Astrocyte (in vitro differentiated cells and primary cell): ENCODE data around the gene PHOSPHO1. TPM values are rescaled to one million over a fixed set of nuclear protein-coding genes. Genes with fewer than 3 reads are reported as not detected.

Source experiments
- DNase-seq: peaks from one replicate; pipeline ENCODE4 v3.0.0-alpha.2; 2010; ENCODE audit warnings: low read depth
- FAIRE-seq: peaks from 2 replicates; lab custom pipeline; 2011; peaks lifted over from hg19 to GRCh38; lab: Jason Lieb, UNC
- H2AFZ ChIP-seq: 2 replicates; pipeline ENCODE4 v1.6.0; 2012; ENCODE audit warnings: low read depth, low read length, inconsistent platforms
- H3K27ac ChIP-seq: 2 replicates; pipeline ENCODE4 v1.5.1; 2011; ENCODE audit warnings: low read depth, low read length, inconsistent platforms
- H3K27me3 ChIP-seq: 2 replicates; pipeline ENCODE4 v1.6.0; 2011; ENCODE audit warnings: low read length, inconsistent platforms; ENCODE audit not compliant: insufficient read depth
- H3K36me3 ChIP-seq: 2 replicates; pipeline ENCODE4 v1.5.1; 2011; ENCODE audit warnings: low read length, inconsistent platforms; ENCODE audit not compliant: insufficient read depth
- H3K4me1 ChIP-seq: 2 replicates; pipeline ENCODE4 v1.5.1; 2011; ENCODE audit warnings: low read length, inconsistent platforms; ENCODE audit not compliant: insufficient read depth
- H3K4me2 ChIP-seq: 2 replicates; pipeline ENCODE4 v1.6.0; 2012; ENCODE audit warnings: low read length, inconsistent platforms
- H3K4me3 ChIP-seq: 2 replicates; pipeline ENCODE4 v1.5.1; 2011; ENCODE audit warnings: low read depth, mild to moderate bottlenecking, low read length, inconsistent platforms; ENCODE audit not compliant: insufficient read depth
- H3K79me2 ChIP-seq: 2 replicates; pipeline ENCODE4 v1.6.0; 2012; ENCODE audit warnings: mild to moderate bottlenecking, low read length, inconsistent platforms; ENCODE audit not compliant: insufficient read depth
- H3K9ac ChIP-seq: 2 replicates; pipeline ENCODE4 v1.6.0; 2012; ENCODE audit warnings: mild to moderate bottlenecking, low read length, inconsistent platforms
- H3K9me3 ChIP-seq: 2 replicates; pipeline ENCODE4 v1.5.1; 2012; ENCODE audit warnings: low read depth, mild to moderate bottlenecking, low read length, inconsistent platforms; ENCODE audit not compliant: insufficient read depth
- H4K20me1 ChIP-seq: 2 replicates; pipeline ENCODE4 v1.6.0; 2012; ENCODE audit warnings: low read length, inconsistent platforms; ENCODE audit not compliant: insufficient read depth
- H3K27ac Mint-ChIP-seq: one replicate; pipeline ENCODE4 v1.8.0; 2021; ENCODE audit warnings: mild to moderate bottlenecking, mixed read lengths; ENCODE audit not compliant: unreplicated experiment
- H3K27me3 Mint-ChIP-seq: one replicate; pipeline ENCODE4 v1.8.0; 2021; ENCODE audit warnings: low read depth, mixed read lengths; ENCODE audit not compliant: unreplicated experiment
- H3K36me3 Mint-ChIP-seq: one replicate; pipeline ENCODE4 v1.8.0; 2021; ENCODE audit warnings: low read depth, mixed read lengths; ENCODE audit not compliant: unreplicated experiment
- H3K4me1 Mint-ChIP-seq: one replicate; pipeline ENCODE4 v1.8.0; 2021; ENCODE audit warnings: low read depth, mixed read lengths; ENCODE audit not compliant: unreplicated experiment
- H3K4me3 Mint-ChIP-seq: one replicate; pipeline ENCODE4 v1.8.0; 2021; ENCODE audit warnings: mild to moderate bottlenecking, moderate library complexity, mixed read lengths; ENCODE audit not compliant: unreplicated experiment
- H3K9me3 Mint-ChIP-seq: one replicate; pipeline ENCODE4 v1.8.0; 2021; ENCODE audit warnings: mild to moderate bottlenecking, mixed read lengths; ENCODE audit not compliant: unreplicated experiment
- CTCF ChIP-seq: IDR thresholded peaks from 2 replicates; pipeline ENCODE4 v1.5.1; 2011; ENCODE audit warnings: low read depth, mild to moderate bottlenecking, inconsistent platforms, low read length, moderate library complexity; ENCODE audit not compliant: insufficient read depth
- EZH2 ChIP-seq: IDR thresholded peaks from 2 replicates; pipeline ENCODE4 v1.6.1; 2012; ENCODE audit warnings: mild to moderate bottlenecking, low read length, inconsistent platforms; ENCODE audit not compliant: insufficient read depth
- total RNA-seq: library from RNA; stranded (reverse); gene quantifications from 2 replicates; pipeline ENCODE4 v1.2.1, GENCODE V29; 2021

The PHOSPHO1 gene
- total RNA-seq, 1 donor from 2014 or later: 0.95 TPM

- H3K27ac Mint-ChIP-seq: no peak overlapping the region
- FAIRE-seq: no peak
Measured at GRCh38 chr17:49258394-49258793, 27.8 kb upstream of the PHOSPHO1 start.

GRCh38 chr17:49255125-49255524 is 24.5 kb upstream of the PHOSPHO1 start:
- Mint-ChIP-seq H3K4me1 (no peaks in the 10 kb centered on the region), H3K36me3 (no peaks in the 10 kb centered on the region), H3K4me3 (no peak overlapping the region), H3K27ac (no peak overlapping the region), H3K9me3 (no peaks in the 10 kb centered on the region), H3K27me3 (peaks cover 9% of the 10 kb centered on the region)
- DNase-seq: no peak
- Histone ChIP-seq H3K4me3 (no peak overlapping the region), H2AFZ (no peak overlapping the region), H3K27me3 (no peaks in the 10 kb centered on the region), H3K9me3 (no peaks in the 10 kb centered on the region), H3K4me1 (peaks cover 7% of the 10 kb centered on the region), H3K27ac (no peak overlapping the region), H3K36me3 (no peaks in the 10 kb centered on the region), H3K9ac (no peak overlapping the region), H3K79me2 (no peaks in the 10 kb centered on the region), H4K20me1 (no peaks in the 10 kb centered on the region), H3K4me2 (no peak overlapping the region)
- no peak for TF ChIP-seq CTCF
- no peak for FAIRE-seq

More at GRCh38 chr17:49258394-49258793, 27.8 kb upstream of the PHOSPHO1 start:
- Histone ChIP-seq H3K27ac (no peak overlapping the region), H3K9ac (no peak overlapping the region), H3K4me2 (no peak overlapping the region), H3K36me3 (no peaks in the 10 kb centered on the region), H3K79me2 (no peaks in the 10 kb centered on the region), H2AFZ (no peak overlapping the region), H3K9me3 (no peaks in the 10 kb centered on the region), H4K20me1 (no peaks in the 10 kb centered on the region), H3K27me3 (no peaks in the 10 kb centered on the region), H3K4me1 (peaks cover 18% of the 10 kb centered on the region), H3K4me3 (no peak overlapping the region)
- no peaks in the 10 kb centered on the region for H3K9me3 Mint-ChIP-seq
- DNase-seq: no peak
- peaks cover 1% of the 10 kb centered on the region for H3K27me3 Mint-ChIP-seq
- H3K36me3 Mint-ChIP-seq: no peaks in the 10 kb centered on the region
- no peak overlapping the region for H3K4me3 Mint-ChIP-seq
- no peak for TF ChIP-seq EZH2
- TF ChIP-seq CTCF: no peak
- peaks cover 2% of the 10 kb centered on the region for H3K4me1 Mint-ChIP-seq

- TF ChIP-seq EZH2 (no peak), CTCF (no peak)
- no peak for DNase-seq
Measured at GRCh38 chr17:49254066-49254465, 23.5 kb upstream of the PHOSPHO1 start.

More at GRCh38 chr17:49254066-49254465, 23.5 kb upstream of the PHOSPHO1 start:
- Histone ChIP-seq H3K4me2 (no peak overlapping the region), H3K79me2 (no peaks in the 10 kb centered on the region), H3K9me3 (no peaks in the 10 kb centered on the region), H3K27me3 (no peaks in the 10 kb centered on the region), H2AFZ (no peak overlapping the region), H3K36me3 (no peaks in the 10 kb centered on the region), H3K4me1 (no peaks in the 10 kb centered on the region), H3K9ac (no peak overlapping the region), H3K4me3 (no peak overlapping the region), H4K20me1 (no peaks in the 10 kb centered on the region), H3K27ac (no peak overlapping the region)
- no peaks in the 10 kb centered on the region for H3K9me3 Mint-ChIP-seq
- no peaks in the 10 kb centered on the region for H3K4me1 Mint-ChIP-seq
- peaks cover 16% of the 10 kb centered on the region for H3K27me3 Mint-ChIP-seq
- no peak for FAIRE-seq
- no peak overlapping the region for H3K4me3 Mint-ChIP-seq
- no peak overlapping the region for H3K27ac Mint-ChIP-seq
- H3K36me3 Mint-ChIP-seq: no peaks in the 10 kb centered on the region
